Endodermal cell (in vitro differentiated cells): ENCODE data around the gene PNMT. TPM values are rescaled to one million over a fixed set of nuclear protein-coding genes. Genes with fewer than 3 reads are reported as not detected.

Source experiments
- DNase-seq: peaks from one replicate; pipeline ENCODE4 v3.0.0-alpha.2; 2017
- H3K27ac ChIP-seq: 2 replicates; pipeline ENCODE4 v1.5.1; 2013; ENCODE audit warnings: mild to moderate bottlenecking, low read depth, low read length, moderate library complexity
- H3K27me3 ChIP-seq: 2 replicates; pipeline ENCODE4 v1.6.1; 2013; ENCODE audit warnings: mild to moderate bottlenecking, low read length, moderate library complexity; ENCODE audit not compliant: insufficient read depth, control insufficient read depth, poor library complexity, severe bottlenecking
- H3K36me3 ChIP-seq: 2 replicates; pipeline ENCODE4 v1.7.0; 2013; ENCODE audit warnings: mild to moderate bottlenecking, low read length, moderate library complexity; ENCODE audit not compliant: control insufficient read depth, insufficient read depth
- H3K4me1 ChIP-seq: one replicate; pipeline ENCODE4 v1.7.0; 2013; ENCODE audit warnings: low read length; ENCODE audit not compliant: control insufficient read depth, insufficient read depth
- H3K4me3 ChIP-seq: 2 replicates; pipeline ENCODE4 v1.5.1; 2013; ENCODE audit warnings: mild to moderate bottlenecking, low read length, moderate library complexity
- H3K9ac ChIP-seq: 2 replicates; pipeline ENCODE4 v1.6.1; 2013; ENCODE audit warnings: mild to moderate bottlenecking, low read length, moderate library complexity; ENCODE audit not compliant: poor library complexity, severe bottlenecking; ENCODE audit errors: extremely low read depth
- H3K9me3 ChIP-seq: 2 replicates; pipeline ENCODE4 v1.6.1; 2013; ENCODE audit warnings: mild to moderate bottlenecking, low read length, moderate library complexity; ENCODE audit not compliant: control insufficient read depth
- H3K27ac Mint-ChIP-seq: 2 replicates; pipeline ENCODE4 v1.8.0; 2020; ENCODE audit warnings: mixed read lengths
- H3K27me3 Mint-ChIP-seq: 2 replicates; pipeline ENCODE4 v1.8.0; 2021; ENCODE audit warnings: mild to moderate bottlenecking, mixed read lengths; ENCODE audit not compliant: insufficient read depth
- H3K36me3 Mint-ChIP-seq: 2 replicates; pipeline ENCODE4 v1.8.0; 2020; ENCODE audit warnings: low read depth, mixed read lengths
- H3K4me1 Mint-ChIP-seq: 2 replicates; pipeline ENCODE4 v1.8.0; 2020; ENCODE audit warnings: mixed read lengths
- H3K4me3 Mint-ChIP-seq: 2 replicates; pipeline ENCODE4 v1.8.0; 2020; ENCODE audit warnings: mild to moderate bottlenecking, moderate library complexity, mixed read lengths
- H3K9me3 Mint-ChIP-seq: 2 replicates; pipeline ENCODE4 v1.8.0; 2020; ENCODE audit warnings: mild to moderate bottlenecking, mixed read lengths
- CTCF ChIP-seq: fragments of 200-600 bp; sonication (generic); conservative IDR thresholded peaks from 2 replicates; pipeline ENCODE4 v1.5.0; 2021; ENCODE audit warnings: antibody characterized with exemption, mild to moderate bottlenecking
- WGBS, 2 experiments: methylation state at CpG; one replicate each; pipeline versions ENCODE4 v1.1.5 to v1.1.7; 2013; ENCODE audit warnings: missing lambda C conversion rate in 2 of 2, mixed read lengths in 1 of 2; ENCODE audit not compliant: insufficient coverage in 1 of 2, insufficient read length in 1 of 2; 5-methylcytosine and 5-hydroxymethylcytosine counted together
- total RNA-seq, 2 donors: library from RNA; stranded (reverse); fragmentation: NEBNext Ultra II Directional in 1 of 2; extraction: Animal tissue kit (Norgen Biotek cat#: 25700) in 1 of 2; gene quantifications; 2 replicates in 1 of 2; 3 replicates in 1 of 2; pipeline ENCODE4 v1.2.1, GENCODE V29; 2021

PNMT gene
- total RNA-seq, 2 donors from 2014 or later = 0.55 to 1.0 TPM

- Histone ChIP-seq H3K36me3 (no peaks in the 10 kb centered on the region), H3K27ac (no peak overlapping the region), H3K4me1 (peaks cover under 1% of the 10 kb centered on the region), H3K4me3 (no peak overlapping the region), H3K27me3 (no peaks in the 10 kb centered on the region), H3K9ac (no peak overlapping the region), H3K9me3 (no peaks in the 10 kb centered on the region)
- H3K4me3 Mint-ChIP-seq = no peak overlapping the region
- H3K27ac Mint-ChIP-seq = peak overlapping the region; percentile 55
- DNase-seq = no peak
- no peaks in the 10 kb centered on the region for H3K27me3 Mint-ChIP-seq
- no peak for TF ChIP-seq CTCF
- no peaks in the 10 kb centered on the region for H3K36me3 Mint-ChIP-seq
- H3K4me1 Mint-ChIP-seq = peaks cover 31% of the 10 kb centered on the region
- H3K9me3 Mint-ChIP-seq = no peaks in the 10 kb centered on the region
- WGBS, 2 experiments = 84% methylated on average over 11 of the region's 11 CpGs
These were observed 28.4 kb upstream of the PNMT start for GRCh38 chr17:39639566-39640458.

DNA sequence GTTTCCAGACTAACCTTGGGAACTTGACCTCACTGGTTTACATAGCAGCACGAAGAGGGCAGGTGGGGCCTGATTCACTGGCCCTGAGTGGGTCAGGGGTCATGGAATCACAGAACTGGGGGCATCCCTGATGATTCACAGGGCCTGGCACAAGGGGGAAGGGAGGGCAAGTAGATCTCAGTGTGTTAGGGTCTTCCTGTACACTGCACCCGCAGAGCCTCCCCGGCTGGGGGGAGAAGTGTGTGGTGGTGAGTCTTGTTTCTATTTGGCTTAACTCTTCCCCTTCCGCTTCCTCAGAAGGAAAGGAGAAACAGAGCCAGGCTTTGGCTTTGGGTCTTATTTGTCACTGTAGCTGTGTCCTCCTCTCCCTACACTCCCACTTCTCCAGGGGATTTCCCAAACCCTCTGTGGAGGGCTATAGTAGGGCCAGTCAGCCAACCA is 27.6 kb upstream of the PNMT start:
- H3K27me3 ChIP-seq = no peaks in the 10 kb centered on the region
- H3K9ac ChIP-seq = no peak overlapping the region
- no peak for DNase-seq
- Mint-ChIP-seq H3K4me3 (no peak overlapping the region), H3K4me1 (peaks cover 36% of the 10 kb centered on the region), H3K27ac (peak overlapping the region; percentile 68), H3K9me3 (no peaks in the 10 kb centered on the region), H3K27me3 (no peaks in the 10 kb centered on the region), H3K36me3 (peaks cover 2% of the 10 kb centered on the region)
- peaks cover 6% of the 10 kb centered on the region for H3K4me1 ChIP-seq
- no peak overlapping the region for H3K27ac ChIP-seq
- 83 to 86% methylated on average over 3 of the region's 4 CpGs for WGBS, 2 experiments
- no peak for TF ChIP-seq CTCF
- H3K36me3 ChIP-seq = no peaks in the 10 kb centered on the region
- no peak overlapping the region for H3K4me3 ChIP-seq
- H3K9me3 ChIP-seq = no peaks in the 10 kb centered on the region

GRCh38 chr17:39641097-39641496 is 27.2 kb upstream of the PNMT start:
- H3K4me3 Mint-ChIP-seq = no peak overlapping the region
- no peak for DNase-seq
- Histone ChIP-seq H3K36me3 (no peaks in the 10 kb centered on the region), H3K4me1 (peaks cover 6% of the 10 kb centered on the region), H3K4me3 (no peak overlapping the region), H3K27ac (no peak overlapping the region), H3K9me3 (no peaks in the 10 kb centered on the region), H3K9ac (no peak overlapping the region), H3K27me3 (no peaks in the 10 kb centered on the region)
- peaks cover 2% of the 10 kb centered on the region for H3K36me3 Mint-ChIP-seq
- whole genome bisulfite sequencing, 2 experiments = 92 to 100% methylated on average over 3 to 4 of the region's 4 CpGs
- H3K27ac Mint-ChIP-seq = no peak overlapping the region
- H3K9me3 Mint-ChIP-seq = no peaks in the 10 kb centered on the region
- no peaks in the 10 kb centered on the region for H3K27me3 Mint-ChIP-seq
- no peak for TF ChIP-seq CTCF
- H3K4me1 Mint-ChIP-seq = peaks cover 32% of the 10 kb centered on the region
